Measurements from ENCODE around the gene EFS.

Gene EFS

GRCh38 chr14:23320584-23321571 is 44.1 kb downstream of the EFS start, which contains the start of gene PABPN1:
Gene PABPN1 (plus strand): TSS chr14:23321457. CDS start chr14:23321470, 13 bp downstream.
- Histone ChIP-seq H4K20me1 (ENCODE audit: insufficient read depth) (no peaks in the 10 kb centered on the region), H3K36me3 (ENCODE audit: insufficient read depth) (no peaks in the 10 kb centered on the region), H3K4me2 (peak within 1 kb of the TSS; percentile 87), H2AFZ (ENCODE audit: low read depth) (peak within 1 kb of the TSS; percentile 23; the same call in 1 of the 2 replicates), H3K9ac (peak within 1 kb of the TSS; percentile 78), H3K27me3 (ENCODE audit: insufficient read depth, low read depth) (no peaks in the 10 kb centered on the region), H3K4me1 (ENCODE audit: low read depth, poor library complexity, severe bottlenecking) (peaks cover 20% of the 10 kb centered on the region), H3K27ac (peak within 1 kb of the TSS; percentile 74), H3K79me2 (ENCODE audit: insufficient read depth, low read depth) (peaks cover 25% of the 10 kb centered on the region), H3K4me3 (IDR thresholded peaks at IDR 0.05; ENCODE audit: insufficient read depth, low read depth, low read length) (no peak within 1 kb of the TSS)
- no peak for TF ChIP-seq CTCF (conservative IDR thresholded peaks at IDR 0.05; ENCODE audit: low read depth, low read length)

GRCh38 chr14:23319746-23320583 is 45.0 kb downstream of the EFS start:
- Histone ChIP-seq H3K4me2 (peak overlapping the region; percentile 74; the same call in 1 of the 2 replicates), H2AFZ (ENCODE audit: low read depth) (peak overlapping the region; percentile 23), H3K36me3 (ENCODE audit: insufficient read depth) (no peaks in the 10 kb centered on the region), H3K27me3 (ENCODE audit: insufficient read depth, low read depth) (no peaks in the 10 kb centered on the region), H3K27ac (peak overlapping the region; percentile 74), H3K9ac (peak overlapping the region; percentile 44; the same call in 1 of the 2 replicates), H3K4me3 (IDR thresholded peaks at IDR 0.05; ENCODE audit: insufficient read depth, low read depth, low read length) (no peak overlapping the region), H4K20me1 (ENCODE audit: insufficient read depth) (no peaks in the 10 kb centered on the region), H3K4me1 (ENCODE audit: low read depth, poor library complexity, severe bottlenecking) (peaks cover 18% of the 10 kb centered on the region), H3K79me2 (ENCODE audit: insufficient read depth, low read depth) (peaks cover 25% of the 10 kb centered on the region)
- no peak for TF ChIP-seq CTCF (conservative IDR thresholded peaks at IDR 0.05; ENCODE audit: low read depth, low read length)

- H4K20me1 ChIP-seq (ENCODE audit: insufficient read depth): no peaks in the 10 kb centered on the region
- H3K27ac ChIP-seq: no peak overlapping the region
- no peak overlapping the region for H3K9ac ChIP-seq
- no peaks in the 10 kb centered on the region for H3K4me1 ChIP-seq (ENCODE audit: low read depth, poor library complexity, severe bottlenecking)
- H2AFZ ChIP-seq (ENCODE audit: low read depth): no peak overlapping the region
- no peak for TF ChIP-seq CTCF (conservative IDR thresholded peaks at IDR 0.05; ENCODE audit: low read depth, low read length)
- H3K4me3 ChIP-seq (IDR thresholded peaks at IDR 0.05; ENCODE audit: insufficient read depth, low read depth, low read length): no peak overlapping the region
- H3K27me3 ChIP-seq (ENCODE audit: insufficient read depth, low read depth): no peaks in the 10 kb centered on the region
- no peak overlapping the region for H3K4me2 ChIP-seq
- H3K36me3 ChIP-seq (ENCODE audit: insufficient read depth): no peaks in the 10 kb centered on the region
- no peaks in the 10 kb centered on the region for H3K79me2 ChIP-seq (ENCODE audit: insufficient read depth, low read depth)
Observed at GRCh38 chr14:23316300-23316699, 48.7 kb downstream of the EFS start.

- H3K4me1 ChIP-seq (ENCODE audit: low read depth, poor library complexity, severe bottlenecking): no peaks in the 10 kb centered on the region
- no peaks in the 10 kb centered on the region for H4K20me1 ChIP-seq (ENCODE audit: insufficient read depth)
- no peak for TF ChIP-seq CTCF (conservative IDR thresholded peaks at IDR 0.05; ENCODE audit: low read depth, low read length)
- H2AFZ ChIP-seq (ENCODE audit: low read depth): no peak overlapping the region
- H3K27ac ChIP-seq: no peak overlapping the region
- H3K4me2 ChIP-seq: no peak overlapping the region
- H3K9ac ChIP-seq: no peak overlapping the region
- no peak overlapping the region for H3K4me3 ChIP-seq (IDR thresholded peaks at IDR 0.05; ENCODE audit: insufficient read depth, low read depth, low read length)
- H3K27me3 ChIP-seq (ENCODE audit: insufficient read depth, low read depth): no peaks in the 10 kb centered on the region
- H3K36me3 ChIP-seq (ENCODE audit: insufficient read depth): no peaks in the 10 kb centered on the region
- H3K79me2 ChIP-seq (ENCODE audit: insufficient read depth, low read depth): no peaks in the 10 kb centered on the region
Observed at GRCh38 chr14:23310546-23310945, 54.4 kb downstream of the EFS start.
